ENCODE data around the gene ADAMTS17. TPM values are rescaled to one million over a fixed set of nuclear protein-coding genes. Genes with fewer than 3 reads are reported as not detected.

The ADAMTS17 gene
- total RNA-seq, 1 donor from 2014 or later = 4.8 TPM

DNA sequence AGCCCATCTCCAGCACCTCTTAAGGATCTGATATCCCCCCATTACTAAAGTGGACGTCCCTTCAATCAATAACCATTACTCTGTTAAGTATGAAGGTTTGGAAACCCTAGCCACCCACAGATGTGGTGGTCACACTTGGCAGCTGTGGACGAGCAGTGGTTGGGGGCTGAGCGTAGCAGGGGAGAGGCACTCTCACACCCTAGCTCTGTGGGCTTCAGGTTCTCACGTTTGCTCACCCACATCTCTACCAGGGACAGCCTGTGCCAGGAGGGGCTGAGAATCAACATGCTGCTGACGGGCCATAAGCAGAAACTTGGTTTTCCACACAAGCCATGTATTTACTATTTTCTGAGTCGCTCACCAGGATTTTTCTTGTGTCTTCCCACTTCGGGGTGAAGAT, 287.2 kb downstream of the ADAMTS17 start:
- no peak overlapping the region for H3K4me3 Mint-ChIP-seq (ENCODE audit: unreplicated experiment)
- TF ChIP-seq, protein P1, sequence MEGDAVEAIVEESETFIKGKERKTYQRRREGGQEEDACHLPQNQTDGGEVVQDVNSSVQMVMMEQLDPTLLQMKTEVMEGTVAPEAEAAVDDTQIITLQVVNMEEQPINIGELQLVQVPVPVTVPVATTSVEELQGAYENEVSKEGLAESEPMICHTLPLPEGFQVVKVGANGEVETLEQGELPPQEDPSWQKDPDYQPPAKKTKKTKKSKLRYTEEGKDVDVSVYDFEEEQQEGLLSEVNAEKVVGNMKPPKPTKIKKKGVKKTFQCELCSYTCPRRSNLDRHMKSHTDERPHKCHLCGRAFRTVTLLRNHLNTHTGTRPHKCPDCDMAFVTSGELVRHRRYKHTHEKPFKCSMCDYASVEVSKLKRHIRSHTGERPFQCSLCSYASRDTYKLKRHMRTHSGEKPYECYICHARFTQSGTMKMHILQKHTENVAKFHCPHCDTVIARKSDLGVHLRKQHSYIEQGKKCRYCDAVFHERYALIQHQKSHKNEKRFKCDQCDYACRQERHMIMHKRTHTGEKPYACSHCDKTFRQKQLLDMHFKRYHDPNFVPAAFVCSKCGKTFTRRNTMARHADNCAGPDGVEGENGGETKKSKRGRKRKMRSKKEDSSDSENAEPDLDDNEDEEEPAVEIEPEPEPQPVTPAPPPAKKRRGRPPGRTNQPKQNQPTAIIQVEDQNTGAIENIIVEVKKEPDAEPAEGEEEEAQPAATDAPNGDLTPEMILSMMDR (IDR thresholded peaks at IDR 0.05; ENCODE audit: unreplicated experiment) = no peak
- DNase-seq (ENCODE audit: low spot score) = no peak
- H3K36me3 Mint-ChIP-seq (ENCODE audit: low read depth, unreplicated experiment) = peaks cover 3% of the 10 kb centered on the region
- no peaks in the 10 kb centered on the region for H3K9me3 Mint-ChIP-seq (ENCODE audit: unreplicated experiment)
- no peak overlapping the region for H3K27ac Mint-ChIP-seq (ENCODE audit: unreplicated experiment)
- peaks cover 4% of the 10 kb centered on the region for H3K27me3 Mint-ChIP-seq (ENCODE audit: unreplicated experiment)
- no peaks in the 10 kb centered on the region for H3K4me1 Mint-ChIP-seq (ENCODE audit: unreplicated experiment)

DNA sequence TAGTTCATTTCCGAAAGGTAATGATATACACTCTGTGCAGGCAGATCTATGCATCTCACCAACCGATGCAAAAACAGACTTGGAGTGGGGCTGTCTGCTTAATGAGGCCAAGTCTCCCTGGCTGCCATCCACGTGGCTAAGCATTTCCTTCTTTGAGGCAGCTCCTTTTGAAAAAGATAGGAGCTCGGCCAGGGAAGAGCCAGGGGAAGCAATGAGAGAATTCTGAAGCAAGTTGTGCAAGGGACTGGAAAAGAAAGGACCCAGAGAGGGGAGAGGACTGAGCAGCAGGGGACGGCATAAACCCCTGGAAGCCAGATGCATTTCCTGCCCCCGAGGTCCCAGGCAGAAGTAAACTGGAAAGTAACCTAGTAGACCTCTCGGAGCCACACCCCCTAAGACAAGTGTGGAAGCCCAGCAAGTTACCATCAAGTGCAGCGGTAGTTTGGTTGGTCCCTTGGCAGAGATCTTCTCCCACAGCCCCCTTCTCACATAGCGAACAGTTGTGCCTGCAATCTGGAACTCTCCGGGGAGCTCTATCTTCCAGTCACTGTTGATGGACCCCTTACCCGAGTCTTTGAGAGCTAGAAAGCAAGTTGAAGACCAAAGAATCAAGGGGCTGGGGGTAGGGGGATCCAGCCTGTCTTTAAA, 288.2 kb downstream of the ADAMTS17 start:
- no peak overlapping the region for H3K27ac Mint-ChIP-seq (ENCODE audit: unreplicated experiment)
- TF ChIP-seq, protein P1 (IDR thresholded peaks at IDR 0.05; ENCODE audit: unreplicated experiment) = no peak
- no peak overlapping the region for H3K4me3 Mint-ChIP-seq (ENCODE audit: unreplicated experiment)
- no peaks in the 10 kb centered on the region for H3K4me1 Mint-ChIP-seq (ENCODE audit: unreplicated experiment)
- H3K27me3 Mint-ChIP-seq (ENCODE audit: unreplicated experiment) = peaks cover 4% of the 10 kb centered on the region
- no peak for DNase-seq (ENCODE audit: low spot score)
- H3K9me3 Mint-ChIP-seq (ENCODE audit: unreplicated experiment) = no peaks in the 10 kb centered on the region
- H3K36me3 Mint-ChIP-seq (ENCODE audit: low read depth, unreplicated experiment) = peaks cover 3% of the 10 kb centered on the region

DNA sequence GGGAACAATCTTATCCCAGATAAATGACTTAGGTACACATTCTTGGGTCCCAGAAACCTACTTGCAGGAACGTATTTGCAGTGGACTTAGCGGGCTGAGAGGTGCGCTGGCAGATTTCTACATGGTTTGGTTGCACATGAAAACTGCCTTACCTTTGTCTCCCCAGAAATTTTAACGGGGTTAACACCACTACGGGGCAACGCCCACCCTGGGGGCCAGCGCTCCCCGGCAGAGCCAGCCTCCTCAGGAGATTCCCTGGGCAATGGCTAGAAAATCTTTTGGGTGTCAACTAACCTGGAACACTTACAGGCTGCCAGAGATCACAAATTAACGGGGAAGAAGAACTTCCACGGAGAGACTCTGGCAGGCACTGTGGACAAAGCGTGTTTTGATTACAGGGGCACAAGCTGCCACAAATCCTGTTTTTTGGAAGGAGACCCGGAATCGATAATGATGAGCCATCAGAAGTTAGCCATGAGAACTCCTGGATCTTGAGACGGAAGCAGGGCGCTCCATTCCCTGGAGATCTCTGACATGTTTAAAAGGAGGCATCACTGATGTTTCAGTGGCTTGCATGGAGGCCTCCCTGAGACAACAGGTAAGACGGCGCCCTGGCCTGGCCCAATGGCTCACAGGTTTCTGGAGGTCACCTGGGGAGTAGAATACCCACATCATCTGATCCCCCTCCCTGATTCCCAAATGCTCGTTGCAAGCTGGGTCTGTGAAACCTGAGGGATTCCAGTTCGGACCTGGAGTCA, 288.9 kb downstream of the ADAMTS17 start:
- H3K27me3 Mint-ChIP-seq (ENCODE audit: unreplicated experiment) = peaks cover 2% of the 10 kb centered on the region
- H3K9me3 Mint-ChIP-seq (ENCODE audit: unreplicated experiment) = no peaks in the 10 kb centered on the region
- no peak for DNase-seq (ENCODE audit: low spot score)
- no peaks in the 10 kb centered on the region for H3K4me1 Mint-ChIP-seq (ENCODE audit: unreplicated experiment)
- TF ChIP-seq, protein P1 (IDR thresholded peaks at IDR 0.05; ENCODE audit: unreplicated experiment) = no peak
- no peak overlapping the region for H3K27ac Mint-ChIP-seq (ENCODE audit: unreplicated experiment)
- H3K4me3 Mint-ChIP-seq (ENCODE audit: unreplicated experiment) = no peak overlapping the region
- no peaks in the 10 kb centered on the region for H3K36me3 Mint-ChIP-seq (ENCODE audit: low read depth, unreplicated experiment)

DNA sequence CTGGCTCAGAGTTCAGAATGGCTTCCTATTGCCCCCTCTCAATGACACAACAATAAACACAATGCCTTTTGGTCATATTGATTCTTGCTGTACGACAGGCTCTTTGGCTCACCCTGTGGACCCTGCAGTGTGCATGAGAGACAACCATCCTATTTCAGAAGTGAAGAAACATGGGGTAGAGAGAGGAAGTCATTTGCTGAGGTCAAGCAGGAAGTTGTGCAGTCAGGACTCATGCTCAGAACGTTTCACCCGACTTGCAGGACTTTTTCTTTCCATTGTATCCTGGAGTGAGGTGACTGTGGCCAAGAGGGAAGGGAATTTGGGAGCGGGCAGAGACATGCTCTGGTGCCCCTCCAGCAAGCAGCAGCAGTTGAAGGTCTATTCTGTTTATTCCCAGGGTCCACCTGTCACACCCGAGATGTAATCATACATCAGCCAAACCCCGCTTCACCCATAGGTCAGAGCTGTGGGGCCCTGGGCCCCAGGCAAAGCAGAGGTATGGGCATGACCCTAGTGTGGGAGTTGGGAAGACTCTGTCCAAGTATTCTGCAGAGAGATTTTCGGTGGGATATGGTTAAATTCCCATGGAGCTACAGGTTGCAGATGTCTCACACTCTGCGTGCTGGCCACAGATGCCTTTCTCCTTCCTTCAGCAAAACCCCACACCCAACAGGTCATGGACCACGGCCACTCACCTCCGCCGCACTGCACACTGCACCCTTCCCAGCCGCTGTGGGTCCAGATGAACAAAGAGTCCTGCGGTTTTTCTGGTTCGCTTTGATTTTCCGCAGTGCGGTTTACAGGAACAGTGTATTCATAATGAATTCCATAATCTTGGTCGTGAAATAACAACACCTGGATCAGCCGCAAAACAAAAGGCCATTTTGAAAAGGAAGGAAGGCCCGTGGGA, 290.6 kb downstream of the ADAMTS17 start:
- Mint-ChIP-seq H3K9me3 (ENCODE audit: unreplicated experiment) (no peaks in the 10 kb centered on the region), H3K4me1 (ENCODE audit: unreplicated experiment) (no peaks in the 10 kb centered on the region), H3K36me3 (ENCODE audit: low read depth, unreplicated experiment) (peaks cover 4% of the 10 kb centered on the region), H3K27ac (ENCODE audit: unreplicated experiment) (no peak overlapping the region), H3K27me3 (ENCODE audit: unreplicated experiment) (peaks cover 2% of the 10 kb centered on the region), H3K4me3 (ENCODE audit: unreplicated experiment) (no peak overlapping the region)
- no peak for DNase-seq (ENCODE audit: low spot score)
- TF ChIP-seq, protein P1 (IDR thresholded peaks at IDR 0.05; ENCODE audit: unreplicated experiment) = no peak
